NOMO-1 (cell line): ENCODE results near the gene UGT1A3.
"Not testable (repeated sequence)": the region's sequence is repeated elsewhere in the genome, so short reads cannot be mapped to it uniquely, and the experiment has no call there.

Source experiments
- DNase-seq, 2 experiments: peaks; one replicate each; lab custom pipeline; 2025; ENCODE audit not compliant: unreplicated experiment in 2 of 2; lab: John Stamatoyannopoulos, UW

UGT1A3 gene

DNA sequence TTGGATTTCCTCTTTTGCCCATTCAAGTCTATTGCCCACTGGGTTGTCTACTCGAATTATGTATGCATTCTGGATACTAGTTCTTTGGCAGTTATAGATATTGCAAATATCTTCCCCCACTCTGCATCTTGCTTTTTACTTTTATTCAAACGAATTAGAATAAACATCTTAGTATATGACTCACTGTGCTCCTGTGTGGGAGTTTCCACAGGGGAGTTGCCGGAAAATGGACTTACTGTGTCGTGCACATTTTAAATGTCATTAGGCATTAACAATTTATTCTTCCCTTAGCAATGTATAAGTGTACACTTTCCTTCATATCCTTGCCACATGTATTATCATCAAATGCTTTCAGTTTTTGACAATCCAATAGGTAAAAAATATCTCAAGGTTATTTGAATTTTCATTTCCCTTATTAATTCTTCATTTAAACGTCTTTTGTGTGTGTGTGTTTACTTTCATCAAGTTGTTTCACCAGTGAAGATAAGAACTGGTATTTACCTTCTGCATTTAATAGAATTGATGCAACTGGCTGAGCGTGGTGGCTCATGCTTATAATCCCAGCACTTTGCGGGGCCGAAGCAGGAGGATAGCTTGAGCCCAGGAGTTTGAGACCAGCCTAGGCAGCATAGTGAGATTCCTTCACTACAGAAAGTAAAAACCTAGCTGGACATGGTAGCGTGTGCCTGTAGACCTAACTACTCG is 20.8 kb upstream of the UGT1A3 start:
- DNase-seq, result no peak

DNA sequence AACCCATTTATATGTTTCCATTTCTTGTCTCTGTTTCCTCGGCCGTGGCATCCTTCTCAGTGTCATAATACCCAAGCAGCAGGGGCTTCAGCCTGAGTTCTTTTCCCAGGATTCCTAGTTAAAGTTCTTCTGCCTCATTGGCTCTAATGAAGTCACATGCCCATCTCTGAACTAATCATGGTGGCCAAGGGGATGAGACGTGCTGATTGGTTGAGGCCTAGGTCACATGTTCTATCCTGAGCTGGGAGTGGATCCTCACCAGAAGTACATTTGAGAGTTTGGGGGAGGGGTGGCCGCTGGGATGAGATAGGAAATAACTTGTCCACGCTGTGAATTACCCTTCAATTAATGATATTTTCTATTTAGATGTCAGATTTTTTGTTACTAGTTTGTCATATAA is 19.9 kb upstream of the UGT1A3 start:
- no peak for DNase-seq

DNA sequence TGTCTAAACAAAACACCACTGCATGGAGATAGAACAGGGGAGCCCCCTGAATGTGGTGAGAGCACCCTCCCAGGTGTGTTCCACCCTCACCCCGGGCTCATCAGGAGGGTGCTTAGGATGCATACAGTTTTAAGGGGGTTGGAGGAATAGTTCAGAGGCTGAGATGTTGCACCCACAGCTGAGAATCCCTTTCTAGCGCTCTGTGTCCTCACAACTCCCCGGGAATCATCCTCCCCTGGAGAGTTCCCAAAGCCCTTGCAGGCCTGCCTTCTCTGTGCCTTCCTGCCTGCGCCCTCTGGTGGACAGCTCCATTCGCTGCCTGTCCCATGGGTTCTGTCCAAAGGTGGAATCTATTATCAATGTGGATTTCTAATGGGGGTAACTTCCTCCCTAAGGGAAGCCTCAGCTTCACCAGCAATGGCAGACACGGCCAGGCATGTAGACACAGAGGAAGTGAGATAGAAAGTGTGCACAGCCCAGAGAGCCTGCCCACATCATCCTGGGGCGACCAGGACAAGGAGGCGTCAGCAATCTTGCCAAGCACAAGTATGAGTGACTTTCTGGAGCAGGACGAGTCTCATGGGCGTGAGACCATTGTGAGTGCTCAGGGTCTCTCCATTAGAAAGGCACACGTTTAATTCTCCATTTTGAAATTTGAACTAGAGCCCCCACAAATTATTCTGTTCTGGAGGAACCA is 17.4 kb upstream of the UGT1A3 start:
- peak; percentile 17 to 26 for DNase-seq

DNA sequence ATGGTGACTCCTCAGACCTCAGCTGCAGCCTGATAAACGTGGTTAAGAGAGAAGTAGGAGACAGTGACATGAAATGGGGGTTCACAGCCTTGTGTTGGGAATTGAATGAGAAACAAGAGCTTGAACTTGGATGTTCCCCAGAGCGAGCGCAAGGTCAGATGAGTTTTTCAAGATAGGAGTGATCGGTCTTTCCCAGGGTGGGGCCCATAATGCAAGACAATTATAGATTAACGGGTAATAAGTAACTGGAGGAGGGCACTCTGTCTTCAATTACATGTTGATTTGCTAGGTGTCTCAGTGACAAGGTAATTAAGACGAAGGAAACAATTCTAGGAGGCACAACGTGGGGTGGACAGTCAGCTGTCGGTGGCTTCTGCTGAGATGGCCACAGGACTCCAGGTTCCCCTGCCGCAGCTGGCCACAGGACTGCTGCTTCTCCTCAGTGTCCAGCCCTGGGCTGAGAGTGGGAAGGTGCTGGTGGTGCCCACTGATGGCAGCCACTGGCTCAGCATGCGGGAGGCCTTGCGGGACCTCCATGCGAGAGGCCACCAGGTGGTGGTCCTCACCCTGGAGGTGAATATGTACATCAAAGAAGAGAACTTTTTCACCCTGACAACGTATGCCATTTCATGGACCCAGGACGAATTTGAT is 16.1 kb upstream of the UGT1A3 start, which contains the start of gene UGT1A5:
Gene UGT1A5, plus strand, starts transcription at position 297 of the 651 bp plus-strand sequence. Its CDS starts 85 bp downstream, at position 382.
- no peak for DNase-seq

DNA sequence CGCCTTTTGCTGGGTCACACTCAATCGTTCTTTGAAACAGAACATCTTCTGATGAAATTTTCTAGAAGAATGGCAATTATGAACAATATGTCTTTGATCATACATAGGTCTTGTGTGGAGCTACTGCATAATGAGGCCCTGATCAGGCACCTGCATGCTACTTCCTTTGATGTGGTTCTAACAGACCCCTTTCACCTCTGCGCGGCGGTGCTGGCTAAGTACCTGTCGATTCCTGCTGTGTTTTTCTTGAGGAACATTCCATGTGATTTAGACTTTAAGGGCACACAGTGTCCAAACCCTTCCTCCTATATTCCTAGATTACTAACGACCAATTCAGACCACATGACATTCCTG is 15.6 kb upstream of the UGT1A3 start:
- no peak for DNase-seq

DNA sequence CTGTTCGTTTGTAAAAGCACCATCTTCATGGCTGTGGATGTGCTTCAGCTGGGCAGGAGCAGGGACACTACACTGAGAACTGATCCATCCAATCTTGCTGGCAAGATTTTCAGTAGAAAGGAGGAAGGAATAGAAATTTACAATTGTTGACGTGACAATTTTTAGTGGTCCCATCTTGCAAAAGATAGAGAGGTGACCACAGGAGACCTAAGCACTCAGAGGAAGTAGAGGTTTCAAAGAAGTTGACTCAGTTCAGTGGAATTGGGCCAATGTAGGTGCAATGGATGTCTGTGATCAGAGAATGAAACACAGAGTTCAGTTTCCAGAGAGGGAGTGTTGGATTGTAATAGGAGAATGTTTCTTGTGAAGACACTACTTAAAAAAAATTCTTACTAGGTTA is 14.7 kb upstream of the UGT1A3 start:
- no peak for DNase-seq

DNA sequence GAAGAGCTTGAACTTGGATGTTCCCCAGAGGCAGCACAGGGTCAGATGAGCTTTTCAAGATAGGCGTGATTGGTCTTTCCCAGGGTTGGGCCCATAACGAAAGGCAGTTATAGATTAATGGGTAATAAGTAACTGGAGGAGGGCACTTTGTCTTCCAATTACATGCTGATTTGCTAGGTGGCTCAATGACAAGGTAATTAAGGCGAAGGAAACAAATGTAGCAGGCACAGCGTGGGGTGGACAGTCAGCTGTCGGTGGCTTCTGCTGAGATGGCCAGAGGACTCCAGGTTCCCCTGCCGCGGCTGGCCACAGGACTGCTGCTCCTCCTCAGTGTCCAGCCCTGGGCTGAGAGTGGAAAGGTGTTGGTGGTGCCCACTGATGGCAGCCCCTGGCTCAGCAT is 10.3 kb upstream of the UGT1A3 start, which contains the start of gene UGT1A4:
Gene UGT1A4, plus strand, starts transcription at position 185 of the 400 bp plus-strand sequence. Its CDS starts 85 bp downstream, at position 270.
- DNase-seq, result no peak

DNA sequence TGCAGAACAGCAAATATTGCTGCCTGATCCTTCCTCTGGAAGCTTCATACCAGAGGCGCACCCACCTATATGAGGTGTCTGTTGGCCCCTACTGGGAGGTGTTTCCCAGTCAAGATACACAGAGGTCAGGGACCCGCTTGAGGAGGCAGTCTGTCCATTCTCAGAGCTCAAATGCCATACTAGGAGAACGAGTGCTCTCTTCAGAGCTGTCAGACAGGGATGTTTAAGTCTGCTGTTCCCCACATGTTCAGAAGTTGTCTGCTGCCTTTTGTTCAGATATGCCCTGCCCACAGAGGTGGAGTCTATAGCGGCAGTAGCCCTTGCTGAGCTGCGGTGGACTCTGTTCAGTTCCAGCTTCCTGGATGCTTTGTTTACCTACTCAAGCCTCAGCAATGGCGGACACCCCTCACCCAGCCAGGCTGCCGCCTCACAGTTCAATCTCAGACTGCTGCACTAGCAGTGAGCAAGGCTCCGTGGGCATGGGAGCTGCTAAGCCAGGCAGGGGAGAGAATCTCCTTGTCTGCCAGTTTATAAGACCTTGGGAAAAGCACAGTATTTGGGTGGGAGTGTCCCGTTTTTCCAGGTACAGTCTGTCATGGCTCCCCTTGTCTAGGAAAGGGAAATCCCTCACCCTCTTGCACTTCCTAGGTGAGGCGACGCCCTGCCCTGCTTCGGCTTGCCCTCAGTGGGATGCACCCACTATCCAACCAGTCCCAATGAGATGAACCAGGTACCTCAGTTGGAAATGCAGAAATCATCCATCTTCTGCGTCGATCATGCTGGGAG is 8.2 kb downstream of the UGT1A3 start:
- DNase-seq, result not testable (repeated sequence)

DNA sequence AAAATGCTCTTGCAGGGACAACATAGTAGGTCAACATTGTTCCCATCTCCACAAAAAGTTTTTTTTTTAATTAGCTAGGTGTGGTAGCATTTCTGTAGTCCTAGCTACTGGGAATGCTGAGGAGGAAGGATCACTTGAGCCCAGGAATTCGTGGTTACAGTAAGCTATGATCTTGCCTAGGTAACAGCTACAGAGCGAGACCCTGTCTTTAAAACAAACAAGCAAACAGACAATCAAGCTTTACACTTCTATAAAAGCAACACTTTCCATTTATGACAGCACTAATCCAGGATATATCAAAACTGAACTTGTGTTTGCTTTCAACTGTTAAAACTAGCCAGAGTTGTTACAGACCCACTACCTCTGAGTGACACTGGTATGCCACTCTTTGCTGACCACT is 12.0 kb downstream of the UGT1A3 start:
- no peak for DNase-seq

DNA sequence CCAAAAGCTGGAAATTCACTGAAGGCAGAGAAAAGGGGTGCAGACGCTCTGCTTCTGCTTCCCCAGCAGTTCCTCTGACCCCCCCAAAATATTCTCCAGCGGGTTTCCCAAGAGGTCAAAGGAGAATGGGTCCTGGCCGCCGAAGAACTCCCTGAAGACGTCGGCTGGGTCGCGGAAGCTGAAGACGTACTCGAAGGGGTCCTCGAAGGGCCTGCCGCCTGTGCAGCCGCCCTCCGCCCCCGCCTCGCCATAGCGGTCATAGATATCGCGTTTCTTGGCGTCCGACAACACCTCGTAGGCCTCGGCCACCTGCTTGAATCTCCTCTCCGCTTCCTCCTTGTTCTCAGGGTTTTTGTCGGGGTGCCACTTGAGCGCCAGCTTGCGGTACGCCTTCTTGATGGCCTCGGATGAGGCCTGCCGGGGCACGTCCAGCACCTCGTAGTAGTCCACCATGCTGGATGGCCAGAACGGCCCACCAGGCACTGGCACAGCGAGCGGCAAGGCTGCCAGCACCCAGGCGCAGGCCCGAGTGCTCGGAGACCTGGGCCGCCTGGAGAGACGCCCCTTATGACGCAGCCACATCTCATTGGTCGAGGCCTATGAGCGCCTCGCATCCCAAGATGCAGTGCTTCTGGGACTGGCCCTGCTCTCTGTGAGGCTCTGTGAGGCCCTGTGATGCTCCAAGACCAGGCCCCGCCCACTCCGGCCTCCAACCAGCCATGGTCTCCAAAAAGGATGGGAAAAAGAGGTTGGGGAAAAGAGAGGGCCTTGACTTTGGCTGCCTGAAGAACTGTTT is 14.8 kb downstream of the UGT1A3 start:
- DNase-seq, result no peak

DNA sequence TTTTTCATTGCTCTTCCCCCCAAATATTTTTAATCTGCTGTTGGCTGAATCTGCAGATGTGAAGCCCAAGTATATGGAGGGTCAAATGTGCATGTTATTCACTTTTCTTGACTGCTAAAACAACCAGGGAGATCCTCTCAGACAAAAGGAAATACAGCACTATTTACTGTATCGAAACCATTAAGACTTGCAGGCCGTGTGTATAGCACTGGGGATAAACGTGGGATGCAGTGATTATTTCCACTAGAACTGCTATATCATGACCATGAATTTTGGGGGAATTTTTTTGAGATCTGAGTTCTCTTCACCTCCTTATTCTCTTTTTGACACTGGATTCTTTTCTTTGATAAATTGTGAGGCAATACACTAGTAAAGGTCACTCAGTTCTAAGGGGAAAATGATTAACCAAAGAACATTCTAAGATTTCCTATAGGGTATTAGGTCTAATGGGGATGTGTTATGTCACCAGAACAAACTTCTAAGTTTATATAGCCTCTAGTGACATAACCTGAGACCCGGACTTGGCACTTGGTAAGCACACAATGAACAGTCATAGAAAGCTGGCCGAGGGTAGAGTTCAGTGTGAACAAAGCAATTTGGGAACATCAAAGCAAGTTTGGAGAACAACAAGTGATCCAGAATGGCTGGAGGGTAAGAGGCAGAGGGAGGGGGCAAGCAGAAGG is 16.4 kb downstream of the UGT1A3 start:
- no peak for DNase-seq

DNA sequence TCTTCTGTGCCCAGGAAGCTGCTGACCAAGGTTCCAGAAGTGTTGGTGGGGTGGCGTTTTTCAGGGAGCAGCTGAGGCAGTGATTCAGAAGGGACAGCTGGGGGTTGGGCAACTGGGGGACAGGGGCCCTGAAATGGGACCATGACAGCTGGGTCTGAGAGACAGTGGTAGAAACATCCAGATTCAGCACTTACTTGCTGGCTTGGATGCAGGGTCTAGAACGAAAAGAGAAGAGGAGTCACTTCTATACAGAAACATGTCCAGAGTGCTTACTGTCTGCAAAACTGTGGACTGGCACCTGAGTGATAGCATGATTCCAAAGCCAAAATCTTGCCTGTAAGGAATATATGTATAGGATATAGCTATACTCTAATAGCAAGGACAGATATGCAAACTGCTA is 17.0 kb downstream of the UGT1A3 start:
- not testable (repeated sequence) for DNase-seq

DNA sequence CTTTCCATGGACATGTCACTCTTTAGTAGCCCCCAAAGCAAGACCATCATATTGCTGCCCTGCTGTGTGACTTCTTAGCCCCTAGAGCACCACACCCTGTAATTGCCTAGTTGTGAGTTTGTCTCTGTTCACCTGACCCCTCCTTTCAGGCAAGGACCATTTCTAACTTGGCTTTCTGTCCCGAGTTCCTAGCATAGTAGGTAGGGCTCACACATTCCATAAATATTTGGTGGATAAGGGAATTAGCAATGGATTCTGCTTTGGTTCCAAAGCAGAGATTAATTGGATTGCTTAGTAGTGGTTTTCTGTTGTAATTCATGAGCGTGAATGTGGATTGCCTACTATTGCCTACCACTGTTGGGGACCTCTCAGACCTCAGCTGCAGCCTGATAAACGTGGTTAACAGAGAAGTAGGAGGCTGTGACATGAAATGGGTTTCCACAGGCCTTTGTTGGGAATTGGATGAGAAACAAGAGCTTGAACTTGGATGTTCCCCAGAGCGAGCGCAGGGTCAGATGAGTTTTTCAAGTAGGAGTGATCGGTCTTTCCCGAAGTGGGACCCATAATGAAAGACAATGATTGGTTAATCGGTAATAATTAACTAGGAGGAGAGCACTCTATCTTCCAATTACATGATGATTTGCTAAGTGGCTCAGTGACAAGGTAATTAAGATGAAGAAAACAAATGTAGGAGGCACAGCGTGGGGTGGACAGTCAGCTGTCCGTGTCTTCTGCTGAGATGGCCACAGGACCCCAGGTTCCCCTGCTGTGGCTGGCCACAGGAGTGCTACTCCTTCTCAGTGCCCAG is 17.8 kb downstream of the UGT1A3 start:
- DNase-seq, result no peak

DNA sequence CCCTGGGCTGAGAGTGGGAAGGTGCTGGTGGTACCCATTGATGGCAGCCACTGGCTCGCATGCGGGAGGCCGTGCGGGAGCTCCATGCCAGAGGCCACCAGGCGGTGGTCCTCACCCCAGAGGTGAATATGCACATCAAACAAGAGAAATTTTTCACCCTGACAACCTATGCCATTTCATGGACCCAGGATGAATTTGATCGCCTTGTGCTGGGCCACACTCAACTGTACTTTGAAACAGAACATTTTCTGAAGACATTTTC is 18.4 kb downstream of the UGT1A3 start:
- no peak for DNase-seq

DNA sequence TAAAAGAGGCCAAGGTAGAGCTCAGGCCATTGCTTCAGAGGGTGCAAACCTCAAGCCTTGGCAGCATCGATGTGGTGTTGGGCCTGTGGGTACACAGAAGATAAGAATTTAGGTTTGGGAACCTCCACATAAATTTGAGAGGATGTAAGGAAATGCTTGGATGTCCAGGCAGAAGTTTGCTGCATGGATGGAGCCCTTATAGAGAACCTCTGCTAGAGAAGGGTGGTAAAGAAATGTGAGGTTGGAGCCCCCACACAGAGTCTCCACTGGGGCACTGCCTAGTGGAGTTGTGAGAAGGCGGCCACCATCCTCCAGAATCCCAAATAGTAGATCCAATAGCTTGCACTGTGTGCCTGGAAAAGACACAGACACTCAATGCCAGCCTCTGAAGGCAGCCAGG is 21.8 kb downstream of the UGT1A3 start:
- DNase-seq, result not testable (repeated sequence)

DNA sequence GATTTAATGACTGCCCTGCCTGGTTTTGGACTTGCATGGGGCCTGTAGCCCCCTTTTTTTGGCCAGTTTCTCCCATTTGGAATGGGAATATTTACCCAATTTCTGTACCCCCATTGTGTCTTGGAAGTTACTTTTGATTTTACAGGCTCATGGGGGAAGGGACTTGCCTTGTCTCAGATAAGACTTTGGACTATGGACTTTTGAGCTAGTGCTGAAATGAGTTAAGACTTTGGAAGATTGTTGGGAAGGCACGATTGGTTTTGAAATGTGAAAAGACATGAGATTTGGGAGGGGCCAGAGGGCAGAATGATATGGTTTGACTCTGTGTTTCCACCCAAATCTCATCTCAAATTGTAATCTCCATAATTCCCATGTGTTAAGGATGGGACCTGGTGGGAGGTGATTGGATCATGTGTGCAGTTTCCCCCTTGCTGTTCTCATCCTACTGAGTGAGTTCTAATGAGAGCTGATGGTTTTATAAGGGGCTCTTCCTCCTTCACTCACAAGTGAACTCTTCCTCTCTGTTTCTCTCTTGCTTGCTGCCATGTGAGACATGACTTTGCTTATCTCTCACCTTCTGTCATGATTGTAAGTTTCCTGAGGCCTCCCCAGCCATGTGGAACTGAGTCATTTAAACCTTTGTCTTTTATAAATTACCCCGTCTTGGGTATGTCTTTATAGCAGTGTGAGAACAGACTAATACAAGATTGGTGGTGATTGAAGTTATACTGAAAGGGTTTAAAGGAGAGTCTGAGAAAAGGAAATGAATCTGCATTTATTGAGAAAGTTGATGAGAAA is 22.6 kb downstream of the UGT1A3 start:
- DNase-seq, result not testable (repeated sequence)

DNA sequence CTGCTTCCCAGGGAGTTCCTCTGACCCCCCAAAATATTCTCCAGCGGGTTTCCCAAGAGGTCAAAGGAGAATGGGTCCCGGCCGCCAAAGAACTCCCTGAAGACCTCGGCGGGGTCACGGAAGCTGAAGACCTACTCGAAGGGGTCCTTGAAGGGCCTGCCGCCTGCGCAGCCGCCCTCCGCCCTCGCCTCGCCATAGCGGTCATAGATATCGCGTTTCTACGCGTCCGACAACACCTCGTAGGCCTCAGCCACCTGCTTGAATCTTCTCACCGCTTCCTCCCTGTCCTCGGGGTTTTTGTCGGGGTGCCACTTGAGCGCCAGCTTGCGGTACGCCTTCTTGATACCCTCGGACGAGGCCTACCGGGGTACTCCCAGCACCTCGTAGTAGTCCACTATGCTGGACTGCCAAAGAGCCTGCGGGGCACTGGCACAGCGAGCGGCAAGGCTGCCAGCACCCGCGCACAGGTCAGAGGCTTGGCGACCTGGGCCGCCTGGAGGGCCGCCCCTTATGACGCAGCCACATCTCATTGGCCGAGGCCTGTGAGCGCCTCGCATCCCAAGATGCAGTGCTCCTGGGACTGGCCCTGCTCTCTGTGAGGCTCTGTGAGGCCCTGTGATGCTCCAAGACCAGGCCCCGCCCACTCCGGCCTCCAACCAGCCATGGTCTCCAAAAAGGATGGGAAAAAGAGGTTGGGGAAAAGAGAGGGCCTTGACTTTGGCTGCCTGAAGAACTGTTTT is 26.2 kb downstream of the UGT1A3 start:
- DNase-seq, result no peak
